Transverse colon (tissue), 4 donors: ENCODE data around the gene ANK3. TPM values are rescaled to one million over a fixed set of nuclear protein-coding genes. Genes with fewer than 3 reads are reported as not detected.

ENCODE experiments used
- DNase-seq: peaks from one replicate; pipeline ENCODE4 v3.0.0-alpha.2; 2019
- H3K27ac ChIP-seq, 4 donors: fragments of 200-600 bp; sonication (generic); 2 replicates each; pipeline ENCODE4 v1.5.1; 2016 to 2018; ENCODE audit warnings: inconsistent platforms in 4 of 4
- H3K27me3 ChIP-seq: fragments of 200-600 bp; sonication (generic); 2 replicates; pipeline ENCODE4 v1.5.1; 2017; ENCODE audit warnings: inconsistent platforms
- H3K36me3 ChIP-seq, 4 donors: fragments of 200-600 bp; sonication (generic); 2 replicates each; pipeline ENCODE4 v1.5.1; 2017 to 2019; ENCODE audit warnings: inconsistent platforms in 4 of 4
- H3K4me1 ChIP-seq, 4 donors: fragments of 200-600 bp; sonication (generic); 2 replicates each; pipeline ENCODE4 v1.5.1; 2017 to 2020; ENCODE audit warnings: inconsistent platforms in 4 of 4
- H3K4me3 ChIP-seq, 4 donors: fragments of 200-600 bp; sonication (generic); 1 replicate in 1 of 4; 2 replicates in 3 of 4; pipeline versions ENCODE4 v1.5.1 to v1.6.1; 2017 to 2019; ENCODE audit warnings: inconsistent platforms in 4 of 4
- H3K9me3 ChIP-seq, 2 donors: fragments of 200-600 bp; sonication (generic); 2 replicates each; pipeline ENCODE4 v1.5.1; 2017 to 2019; ENCODE audit warnings: inconsistent platforms in 2 of 2
- EP300 ChIP-seq: sonication (generic); formaldehyde crosslinking; IDR thresholded peaks from one replicate; pipeline ENCODE4 v1.6.1; 2017; ENCODE audit warnings: antibody characterized with exemption, low read depth
- POLR2A ChIP-seq: fragments of 450-650 bp; IDR thresholded peaks from one replicate; pipeline ENCODE4 v1.6.1; 2016; ENCODE audit warnings: antibody characterized with exemption, mild to moderate bottlenecking, moderate library complexity
- POLR2AphosphoS5 ChIP-seq, 3 donors: sonication (generic); formaldehyde crosslinking; IDR thresholded peaks; one replicate each; pipeline ENCODE4 v1.6.1; 2016; ENCODE audit warnings: antibody characterized with exemption in 3 of 3
- WGBS, 2 donors: methylation state at CpG; one replicate each; pipeline ENCODE4 v1.1.5; 2018; ENCODE audit warnings: low coverage in 1 of 2; 5-methylcytosine and 5-hydroxymethylcytosine counted together
- in situ Hi-C, 4 donors: fragments of 200-750 bp; cut with MboI; loops; one replicate each; pipeline versions ENCODE4 v1.15.0 to v1.15.1; 2017; ENCODE audit warnings: low sequenced_read_pairs in 3 of 4, low pct_ligation_motif_present in 1 of 4, low pct_unique_long_range_greater_than_20kb in 1 of 4
- intact Hi-C: fragments of 100-400 bp; cut with DNase I; formaldehyde crosslinking; loops from one replicate; pipeline ENCODE4 v1.15.1; 2023; ENCODE audit warnings: low total_unique reads
- total RNA-seq, 4 donors: library from RNA; depleted of rRNA; stranded (reverse); fragments of >200 nt; gene quantifications; one replicate each; pipeline ENCODE4 v1.1.0, GENCODE V29; 2016
- TF ChIP-seq, protein P1 (sequence below), 5 experiments: fragments of 200-600 bp in 3 of 5; fragments of 450-650 bp in 2 of 5; sonication (generic) in 3 of 5; IDR thresholded peaks; 1 replicate in 2 of 5; 2 replicates in 3 of 5; pipeline ENCODE4 v1.5.1; 2016 to 2017; ENCODE audit warnings: antibody characterized with exemption in 5 of 5, inconsistent platforms in 3 of 5, mild to moderate bottlenecking in 2 of 5, moderate library complexity in 1 of 5

ANK3 gene
- total RNA-seq, 4 donors from 2014 or later: 41.2 to 230 (median 172) TPM

DNA sequence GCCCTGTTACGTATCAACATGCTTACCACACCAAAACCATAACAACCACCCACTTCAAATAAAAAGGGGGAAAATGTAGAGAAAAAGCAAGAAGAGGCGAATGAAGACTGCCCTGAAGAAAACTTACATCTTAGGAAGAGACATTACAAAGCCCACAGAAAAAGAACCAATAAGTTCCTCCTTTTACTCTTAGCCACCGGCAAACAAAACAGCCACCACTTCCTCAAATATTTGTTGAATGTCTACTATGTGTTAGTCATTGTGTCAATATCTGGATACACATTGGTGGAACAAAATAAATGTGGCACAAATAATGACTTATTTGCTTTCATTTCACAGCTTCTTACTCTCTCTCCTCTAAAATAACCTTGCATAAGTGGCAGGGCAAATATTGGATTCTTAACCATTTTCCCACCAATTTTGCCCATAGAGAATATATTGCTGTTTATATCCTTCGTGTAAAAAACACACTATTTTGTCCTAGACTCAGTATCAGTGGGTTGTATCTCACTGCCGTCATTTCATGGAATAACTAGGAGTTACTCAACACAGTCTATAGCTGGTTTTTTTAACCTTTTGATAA, 106.8 kb downstream of the ANK3 start:
- in situ Hi-C loops: no loop called here
- Histone ChIP-seq H3K27me3 (no peaks in the 10 kb centered on the region), H3K9me3 (no peaks in the 10 kb centered on the region), H3K36me3 (no peaks in the 10 kb centered on the region), H3K27ac (no peak overlapping the region), H3K4me1 (no peaks in the 10 kb centered on the region), H3K4me3 (no peak overlapping the region)
- 67 to 75% methylated on average over 5 of the region's 5 CpGs for WGBS, 2 donors
- intact Hi-C loops: no loop called here
- DNase-seq: no peak
- TF ChIP-seq POLR2AphosphoS5 (IDR thresholded peaks at IDR 0.05) (no peak), POLR2A (no peak), EP300 (no peak)
- TF ChIP-seq, protein P1, sequence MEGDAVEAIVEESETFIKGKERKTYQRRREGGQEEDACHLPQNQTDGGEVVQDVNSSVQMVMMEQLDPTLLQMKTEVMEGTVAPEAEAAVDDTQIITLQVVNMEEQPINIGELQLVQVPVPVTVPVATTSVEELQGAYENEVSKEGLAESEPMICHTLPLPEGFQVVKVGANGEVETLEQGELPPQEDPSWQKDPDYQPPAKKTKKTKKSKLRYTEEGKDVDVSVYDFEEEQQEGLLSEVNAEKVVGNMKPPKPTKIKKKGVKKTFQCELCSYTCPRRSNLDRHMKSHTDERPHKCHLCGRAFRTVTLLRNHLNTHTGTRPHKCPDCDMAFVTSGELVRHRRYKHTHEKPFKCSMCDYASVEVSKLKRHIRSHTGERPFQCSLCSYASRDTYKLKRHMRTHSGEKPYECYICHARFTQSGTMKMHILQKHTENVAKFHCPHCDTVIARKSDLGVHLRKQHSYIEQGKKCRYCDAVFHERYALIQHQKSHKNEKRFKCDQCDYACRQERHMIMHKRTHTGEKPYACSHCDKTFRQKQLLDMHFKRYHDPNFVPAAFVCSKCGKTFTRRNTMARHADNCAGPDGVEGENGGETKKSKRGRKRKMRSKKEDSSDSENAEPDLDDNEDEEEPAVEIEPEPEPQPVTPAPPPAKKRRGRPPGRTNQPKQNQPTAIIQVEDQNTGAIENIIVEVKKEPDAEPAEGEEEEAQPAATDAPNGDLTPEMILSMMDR (IDR thresholded peaks at IDR 0.05): no peak

DNA sequence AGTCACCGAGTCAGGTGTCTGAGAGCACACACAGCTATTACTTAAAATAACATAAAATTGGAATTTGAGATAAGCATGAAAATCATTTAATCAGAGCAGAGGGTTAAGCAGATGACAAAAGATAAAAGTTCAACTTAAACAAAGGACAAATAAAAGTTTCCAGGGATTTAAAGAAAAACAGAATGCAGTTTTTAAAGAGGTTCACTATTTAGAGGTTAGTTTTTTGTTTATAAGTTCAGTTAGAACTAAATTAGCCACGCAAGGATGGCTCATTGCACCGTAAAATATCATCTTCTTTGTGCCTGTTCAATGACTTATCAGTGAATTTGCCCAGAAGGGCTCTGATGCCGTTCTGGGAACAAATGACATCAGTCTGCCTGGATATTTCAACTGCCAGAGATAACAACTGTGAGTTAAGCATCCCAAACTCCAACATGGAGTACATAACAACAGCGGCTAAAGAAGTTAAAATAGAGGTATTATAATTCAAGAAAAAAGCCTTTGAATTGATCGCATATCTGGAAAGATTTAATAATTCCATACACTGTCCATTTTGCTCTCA, 107.8 kb downstream of the ANK3 start:
- Histone ChIP-seq H3K27me3 (no peaks in the 10 kb centered on the region), H3K9me3 (no peaks in the 10 kb centered on the region), H3K27ac (no peak overlapping the region), H3K4me1 (no peaks in the 10 kb centered on the region), H3K4me3 (no peak overlapping the region), H3K36me3 (no peaks in the 10 kb centered on the region)
- in situ Hi-C loops (no loop called here), intact Hi-C loops (no loop called here)
- TF ChIP-seq POLR2A: no peak
- TF ChIP-seq POLR2AphosphoS5 (IDR thresholded peaks at IDR 0.05): no peak
- no peak for TF ChIP-seq EP300
- TF ChIP-seq, protein P1 (IDR thresholded peaks at IDR 0.05): no peak
- DNase-seq: no peak
- 84 to 88% methylated on average over 6 of the region's 6 CpGs for WGBS, 2 donors

DNA sequence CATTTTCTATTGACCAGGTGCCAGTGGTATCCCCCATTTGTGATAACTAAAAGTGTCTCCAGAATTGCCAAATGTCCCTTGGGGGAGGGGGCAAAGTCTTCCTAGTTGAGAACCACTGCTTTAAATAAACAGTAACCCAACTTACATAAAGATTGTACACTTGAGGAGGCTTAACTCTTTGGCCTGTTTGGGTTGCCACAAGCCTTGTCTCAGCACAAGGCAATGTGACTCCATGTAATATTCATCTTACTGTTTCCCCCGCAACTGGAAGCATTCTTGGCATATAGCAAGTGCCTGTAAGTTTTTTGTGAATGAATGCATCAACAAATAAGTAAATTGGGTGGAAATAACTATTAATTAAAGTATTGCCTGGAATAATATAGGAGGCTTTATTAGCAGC, 108.3 kb downstream of the ANK3 start:
- WGBS, 2 donors: 92 to 100% methylated on average over 1 of the region's 1 CpG
- DNase-seq: no peak
- in situ Hi-C loops (no loop called here), intact Hi-C loops (no loop called here)
- H3K36me3 ChIP-seq: no peaks in the 10 kb centered on the region
- H3K27ac ChIP-seq: no peak overlapping the region
- H3K9me3 ChIP-seq: no peaks in the 10 kb centered on the region
- H3K4me1 ChIP-seq: no peaks in the 10 kb centered on the region
- TF ChIP-seq POLR2A (no peak), POLR2AphosphoS5 (IDR thresholded peaks at IDR 0.05) (no peak), EP300 (no peak)
- TF ChIP-seq, protein P1 (IDR thresholded peaks at IDR 0.05): no peak
- H3K27me3 ChIP-seq: no peaks in the 10 kb centered on the region
- no peak overlapping the region for H3K4me3 ChIP-seq

DNA sequence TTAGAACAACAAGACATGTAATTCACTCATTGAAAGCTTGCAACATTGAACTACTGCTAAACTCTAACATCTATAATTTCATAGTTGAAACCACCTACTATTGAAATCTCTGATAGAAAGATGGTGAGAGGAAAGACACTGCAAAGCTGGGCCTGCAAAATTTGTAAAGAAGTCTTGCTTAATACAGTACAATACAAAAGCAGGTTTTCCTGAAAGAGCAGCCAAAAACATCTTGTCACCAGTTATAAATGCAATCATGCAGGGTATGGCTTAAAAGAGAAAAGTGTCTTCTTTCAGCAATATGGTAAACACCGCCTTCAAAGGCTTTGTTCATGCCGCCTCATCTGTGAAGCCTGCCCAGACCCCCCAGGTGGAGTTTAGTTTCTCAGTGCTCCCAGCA, 109.2 kb downstream of the ANK3 start:
- intact Hi-C loops: no loop called here
- Histone ChIP-seq H3K27ac (no peak overlapping the region), H3K4me3 (no peak overlapping the region), H3K4me1 (no peaks in the 10 kb centered on the region), H3K9me3 (no peaks in the 10 kb centered on the region), H3K36me3 (no peaks in the 10 kb centered on the region), H3K27me3 (no peaks in the 10 kb centered on the region)
- no peak for DNase-seq
- in situ Hi-C loops: no loop called here
- TF ChIP-seq POLR2AphosphoS5 (IDR thresholded peaks at IDR 0.05) (no peak), POLR2A (no peak), EP300 (no peak)
- 92% methylated on average over 2 of the region's 2 CpGs for WGBS, 2 donors
